ENCODE results near the gene FANCD2OS.

DNA sequence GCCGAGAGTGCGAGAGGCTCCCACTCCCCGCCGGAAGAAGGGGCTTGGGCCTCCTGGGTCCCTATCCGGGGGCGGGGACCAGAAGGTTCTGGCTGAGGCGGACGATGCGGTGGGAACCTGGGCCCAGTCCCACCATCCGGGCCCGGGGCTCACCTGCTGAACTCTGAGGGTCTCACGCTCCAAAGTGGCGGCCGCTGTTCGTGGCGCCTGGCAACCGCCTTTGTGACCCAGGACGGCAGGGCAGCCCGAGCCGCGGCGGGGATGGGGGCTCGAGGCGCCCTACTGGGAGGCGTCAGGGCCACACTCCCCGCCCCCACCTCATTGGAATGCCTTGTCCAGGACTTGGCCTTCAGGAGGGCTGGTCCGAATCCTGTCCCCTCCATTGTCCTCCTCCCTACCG lies at the start of gene FANCD2OS:
- TF ChIP-seq, protein P1, sequence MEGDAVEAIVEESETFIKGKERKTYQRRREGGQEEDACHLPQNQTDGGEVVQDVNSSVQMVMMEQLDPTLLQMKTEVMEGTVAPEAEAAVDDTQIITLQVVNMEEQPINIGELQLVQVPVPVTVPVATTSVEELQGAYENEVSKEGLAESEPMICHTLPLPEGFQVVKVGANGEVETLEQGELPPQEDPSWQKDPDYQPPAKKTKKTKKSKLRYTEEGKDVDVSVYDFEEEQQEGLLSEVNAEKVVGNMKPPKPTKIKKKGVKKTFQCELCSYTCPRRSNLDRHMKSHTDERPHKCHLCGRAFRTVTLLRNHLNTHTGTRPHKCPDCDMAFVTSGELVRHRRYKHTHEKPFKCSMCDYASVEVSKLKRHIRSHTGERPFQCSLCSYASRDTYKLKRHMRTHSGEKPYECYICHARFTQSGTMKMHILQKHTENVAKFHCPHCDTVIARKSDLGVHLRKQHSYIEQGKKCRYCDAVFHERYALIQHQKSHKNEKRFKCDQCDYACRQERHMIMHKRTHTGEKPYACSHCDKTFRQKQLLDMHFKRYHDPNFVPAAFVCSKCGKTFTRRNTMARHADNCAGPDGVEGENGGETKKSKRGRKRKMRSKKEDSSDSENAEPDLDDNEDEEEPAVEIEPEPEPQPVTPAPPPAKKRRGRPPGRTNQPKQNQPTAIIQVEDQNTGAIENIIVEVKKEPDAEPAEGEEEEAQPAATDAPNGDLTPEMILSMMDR (IDR thresholded peaks at IDR 0.05; ENCODE audit: extremely low read depth in 1 of 2, insufficient read depth in 1 of 2, low read depth in 1 of 2, low read length in 2 of 2): no peak
- no peak for TF ChIP-seq POLR2A (IDR thresholded peaks at IDR 0.05; ENCODE audit: low read depth, low read length)
- no peak for TF ChIP-seq EZH2 (IDR thresholded peaks at IDR 0.05; ENCODE audit: borderline replicate concordance, low read depth, low read length, severe bottlenecking)
- no peak for TF ChIP-seq POLR2AphosphoS5 (IDR thresholded peaks at IDR 0.05; ENCODE audit: insufficient read depth, low read depth, low read length)
- no peak for TF ChIP-seq FOS (IDR thresholded peaks at IDR 0.05; ENCODE audit: borderline replicate concordance, insufficient read depth, low read length)
- TF ChIP-seq, protein P2, sequence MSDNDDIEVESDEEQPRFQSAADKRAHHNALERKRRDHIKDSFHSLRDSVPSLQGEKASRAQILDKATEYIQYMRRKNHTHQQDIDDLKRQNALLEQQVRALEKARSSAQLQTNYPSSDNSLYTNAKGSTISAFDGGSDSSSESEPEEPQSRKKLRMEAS (IDR thresholded peaks at IDR 0.05; ENCODE audit: insufficient read depth, insufficient read length): no peak
